Liver (tissue), 3 donors: Measurements from ENCODE around the gene C2CD2.

Experiments
- EGR1 ChIP-seq, 2 donors: IDR thresholded peaks; 2 replicates each; pipeline ENCODE4 v1.6.1; 2016 to 2018; ENCODE audit warnings: antibody characterized with exemption in 2 of 2, low read depth in 2 of 2
- HNF4G ChIP-seq: IDR thresholded peaks from 2 replicates; pipeline ENCODE4 v1.6.1; 2016; ENCODE audit warnings: antibody characterized with exemption
- MAX ChIP-seq: IDR thresholded peaks from 2 replicates; pipeline ENCODE4 v1.6.1; 2016; ENCODE audit warnings: antibody characterized with exemption
- RAD21 ChIP-seq, 2 donors: IDR thresholded peaks; 2 replicates each; pipeline ENCODE4 v1.6.1; 2016; ENCODE audit warnings: antibody characterized with exemption in 2 of 2, mild to moderate bottlenecking in 2 of 2
- SP1 ChIP-seq: IDR thresholded peaks from 2 replicates; pipeline ENCODE4 v1.6.1; 2018; ENCODE audit warnings: antibody characterized with exemption, mild to moderate bottlenecking
- TF ChIP-seq, protein P1 (sequence below): fragments of 150-350 bp; IDR thresholded peaks from 2 replicates; pipeline ENCODE4 v1.5.1; 2017; ENCODE audit warnings: improper control_type of control experiment, low read depth, low read length; ENCODE audit not compliant: missing input control
- donor health status: healthy.
- donor health status: healthy.

- TF ChIP-seq RAD21 (IDR thresholded peaks at IDR 0.05) (no peak), HNF4G (no peak), EGR1 (IDR thresholded peaks at IDR 0.05; ENCODE audit: low read depth in 2 of 2) (no peak), MAX (no peak), SP1 (no peak)
- TF ChIP-seq, protein P1, sequence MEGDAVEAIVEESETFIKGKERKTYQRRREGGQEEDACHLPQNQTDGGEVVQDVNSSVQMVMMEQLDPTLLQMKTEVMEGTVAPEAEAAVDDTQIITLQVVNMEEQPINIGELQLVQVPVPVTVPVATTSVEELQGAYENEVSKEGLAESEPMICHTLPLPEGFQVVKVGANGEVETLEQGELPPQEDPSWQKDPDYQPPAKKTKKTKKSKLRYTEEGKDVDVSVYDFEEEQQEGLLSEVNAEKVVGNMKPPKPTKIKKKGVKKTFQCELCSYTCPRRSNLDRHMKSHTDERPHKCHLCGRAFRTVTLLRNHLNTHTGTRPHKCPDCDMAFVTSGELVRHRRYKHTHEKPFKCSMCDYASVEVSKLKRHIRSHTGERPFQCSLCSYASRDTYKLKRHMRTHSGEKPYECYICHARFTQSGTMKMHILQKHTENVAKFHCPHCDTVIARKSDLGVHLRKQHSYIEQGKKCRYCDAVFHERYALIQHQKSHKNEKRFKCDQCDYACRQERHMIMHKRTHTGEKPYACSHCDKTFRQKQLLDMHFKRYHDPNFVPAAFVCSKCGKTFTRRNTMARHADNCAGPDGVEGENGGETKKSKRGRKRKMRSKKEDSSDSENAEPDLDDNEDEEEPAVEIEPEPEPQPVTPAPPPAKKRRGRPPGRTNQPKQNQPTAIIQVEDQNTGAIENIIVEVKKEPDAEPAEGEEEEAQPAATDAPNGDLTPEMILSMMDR = no peak
Measured at GRCh38 chr21:41846033-41846317, 107.8 kb downstream of the C2CD2 start.
